SU-DHL-6 (cell line): ENCODE measurements around the gene CCM2.

Source experiments
- CTCF ChIP-seq: fragments of 200-600 bp; sonication (generic); IDR thresholded peaks from one replicate; pipeline ENCODE4 v1.5.1; 2017; ENCODE audit warnings: antibody characterized with exemption, mild to moderate bottlenecking, low read length, moderate library complexity; ENCODE audit not compliant: insufficient read depth, poor library complexity, severe bottlenecking
- EZH2phosphoT487 ChIP-seq: fragments of 200-600 bp; sonication (generic), shearing (Covaris generic); conservative IDR thresholded peaks from 2 replicates; pipeline ENCODE4 v1.6.1; 2018; ENCODE audit warnings: mild to moderate bottlenecking, antibody characterized with exemption, low read length, moderate library complexity, mixed read lengths

- TF ChIP-seq CTCF (no peak), EZH2phosphoT487 (no peak)
Measured at GRCh38 chr7:44981035-44981706, 18.8 kb upstream of the CCM2 start.
